ENCODE measurements around the gene SMIM12. TPM values are rescaled to one million over a fixed set of nuclear protein-coding genes. Genes with fewer than 3 reads are reported as not detected.
A peak's percentile ranks its signal among the peaks of the same experiment; 100 is the strongest.

Gene SMIM12
- total and polyA plus RNA-seq, 2 of the 8 experiments (the other 6 are each of a cell fraction or from before 2014, with no cell fraction given): 40.9 to 49.2 TPM

- FAIRE-seq: no peak
Observed at GRCh38 chr1:34867415-34867814, 7.9 kb upstream of the SMIM12 start.

More at GRCh38 chr1:34867415-34867814, 7.9 kb upstream of the SMIM12 start:
- H3K18ac ChIP-seq (ENCODE audit: extremely low read depth, low read length): no peak overlapping the region
- TF ChIP-seq ZNF274 (IDR thresholded peaks at IDR 0.05; ENCODE audit: borderline replicate concordance, extremely low read depth, low read length) (no peak), RNF2 (IDR thresholded peaks at IDR 0.05; ENCODE audit: borderline replicate concordance, low read depth, low read length, missing control alignments, poor library complexity, severe bottlenecking) (no peak), ASH2L (IDR thresholded peaks at IDR 0.05; ENCODE audit: low read length) (no peak), BACH1 (IDR thresholded peaks at IDR 0.05; ENCODE audit: low read length) (no peak), EZH2 (IDR thresholded peaks at IDR 0.05; ENCODE audit: low read depth, low read length, severe bottlenecking) (no peak), SP1 (IDR thresholded peaks at IDR 0.05; ENCODE audit: low read depth, low read length) (no peak), TEAD4 (IDR thresholded peaks at IDR 0.05; ENCODE audit: low read depth, low read length) (no peak), NRF1 (IDR thresholded peaks at IDR 0.05; ENCODE audit: low read depth, low read length) (no peak), SAP30 (IDR thresholded peaks at IDR 0.05; ENCODE audit: insufficient read depth, insufficient replicate concordance, low read length) (no peak), MAFK (IDR thresholded peaks at IDR 0.05; ENCODE audit: low read depth, low read length) (no peak)
- no peak overlapping the region for H3K27ac ChIP-seq (ENCODE audit: low read depth, low read length)
- no peak overlapping the region for H4K91ac ChIP-seq (replicated peaks; ENCODE audit: insufficient read length, low read length)
- POLR2A ChIA-PET (ENCODE audit: partially characterized antibody): interaction anchor here (1.0 to 1.4 kb wide), 3 partner anchors 9 to 326 kb away, joined by 3 to 6 read pairs (median 5); partner anchors contain the start of gene SFPQ
- no peak overlapping the region for H3K56ac ChIP-seq (replicated peaks; ENCODE audit: insufficient read length, low read depth, low read length)
- peaks cover 7% of the 10 kb centered on the region; the same call in 1 of the 2 replicates for H3K23me2 ChIP-seq (ENCODE audit: low read depth, low read length)
- H2BK5ac ChIP-seq (ENCODE audit: low read depth, low read length): no peak overlapping the region
- no peak overlapping the region for H2AK5ac ChIP-seq (ENCODE audit: low read depth, low read length)
- no peak overlapping the region for H4K8ac ChIP-seq (ENCODE audit: extremely low read depth, insufficient read depth, low read length)
- peaks cover 0 to 11% (median 4%) of the 10 kb centered on the region in 4 experiments; a peak in 2 of 7 replicates for H3K27me3 ChIP-seq (replicated peaks in 1 of 4; ENCODE audit: control insufficient read depth in 3 of 4, extremely low read depth in 1 of 4, insufficient read depth in 3 of 4, low read length in 3 of 4)
- H2AFZ ChIP-seq (ENCODE audit: low read length): no peak overlapping the region
- H2BK12ac ChIP-seq (ENCODE audit: low read depth, low read length): 0 out of 2 replicates have a peak overlapping the region, but pooled peaks have one; percentile 50
- H2BK120ac ChIP-seq (replicated peaks; ENCODE audit: low read depth, low read length): no peak overlapping the region
- peaks cover 0 to 7% (median 3%) of the 10 kb centered on the region in 4 experiments; a peak in 4 of 7 replicates for H3K4me1 ChIP-seq (replicated peaks in 1 of 4; ENCODE audit: control insufficient read depth in 3 of 4, insufficient read depth in 4 of 4, low read length in 3 of 4)
- no peak overlapping the region for H2BK15ac ChIP-seq (ENCODE audit: low read length)
- no peak overlapping the region for H3K23ac ChIP-seq (ENCODE audit: insufficient read length)
- H4K20me1 ChIP-seq (replicated peaks in 1 of 2; ENCODE audit: control insufficient read depth in 1 of 2, insufficient read depth in 2 of 2, low read length in 2 of 2): peaks cover 0 to 3% of the 10 kb centered on the region in 2 experiments
- no peak overlapping the region for H2BK20ac ChIP-seq (ENCODE audit: low read length)
- H4K5ac ChIP-seq (ENCODE audit: insufficient read length, low read depth, low read length): no peak overlapping the region
- no peak overlapping the region for H3K9ac ChIP-seq (replicated peaks in 1 of 4; ENCODE audit: extremely low read depth in 1 of 4, low read depth in 3 of 4, low read length in 3 of 4)
- no peak overlapping the region for H3K4me2 ChIP-seq (ENCODE audit: insufficient read depth in 1 of 2, low read depth in 2 of 2, low read length in 2 of 2)
- H3K9me3 ChIP-seq (ENCODE audit: insufficient read depth in 2 of 2, low read depth in 1 of 2, low read length in 1 of 2): no peaks in the 10 kb centered on the region
- WGBS, 2 experiments (ENCODE audit: extremely low coverage in 1 of 2, insufficient coverage in 1 of 2, insufficient read length in 1 of 2, insufficient replicate concordance in 2 of 2, low coverage in 1 of 2, low lambda C conversion rate in 2 of 2, missing lambda C conversion rate in 1 of 2): 85% methylated on average over 6 of the region's 6 CpGs; no CpG with 5 or more reads in 1 of the 2 experiments
- no peak overlapping the region for H3K4ac ChIP-seq (replicated peaks; ENCODE audit: insufficient read length, low read depth, low read length)
- no peaks in the 10 kb centered on the region for H3K36me3 ChIP-seq (ENCODE audit: control insufficient read depth in 2 of 4, insufficient read depth in 4 of 4, low read length in 3 of 4)
- H3K4me3 ChIP-seq (ENCODE audit: extremely low read depth in 1 of 4, insufficient read depth in 2 of 4, low read depth in 3 of 4, low read length in 4 of 4): no peak overlapping the region
- no peak for DNase-seq (ENCODE audit: low read depth in 1 of 2, low spot score in 2 of 2)
- H3K79me1 ChIP-seq (ENCODE audit: low read depth, low read length): no peaks in the 10 kb centered on the region
- H3K14ac ChIP-seq (ENCODE audit: insufficient read length): no peak overlapping the region
- H3K79me2 ChIP-seq (ENCODE audit: control insufficient read depth in 1 of 2, insufficient read depth in 2 of 2, low read length in 2 of 2): no peaks in the 10 kb centered on the region
- CTCF ChIA-PET (ENCODE audit: partially characterized antibody): interaction anchor here (0.9 to 9.6 kb wide), 15 partner anchors 13 to 96 kb away, joined by 3 to 103 read pairs (median 4); partner anchors contain the start of gene DLGAP3
